PC-3 (cell line): ENCODE data around the gene FBLN5. TPM values are rescaled to one million over a fixed set of nuclear protein-coding genes. Genes with fewer than 3 reads are reported as not detected.
A peak's percentile ranks its signal among the peaks of the same experiment; 100 is the strongest.
"Not testable (repeated sequence)": the region's sequence is repeated elsewhere in the genome, so short reads cannot be mapped to it uniquely, and the experiment has no call there.

Experiments used
- ATAC-seq: fragments of 200-7000 bp; cut with Tn5 transposase; 2 replicates; pipeline ENCODE4 v1.9.1; 2020; ENCODE audit warnings: mild to moderate bottlenecking, moderate library complexity
- BruUV-seq: library from RNA; stranded (reverse); fragments of 400-500 nt; replicated peaks from 2 replicates; lab custom pipeline; 2021; lab: Mats Ljungman, UMichigan
- CTCF ChIA-PET: fragments of 300-600 bp; sonication (Branson Sonifier 250); formaldehyde crosslinking; loops from one replicate; lab custom pipeline; 2022; ENCODE audit warnings: antibody characterized with exemption; lab: Charles Lee
- POLR2A ChIA-PET: fragments of 300-600 bp; sonication (Branson Sonifier 250); formaldehyde crosslinking; loops from one replicate; lab custom pipeline; 2022; ENCODE audit warnings: antibody characterized with exemption; ENCODE audit not compliant: unreplicated experiment; lab: Charles Lee
- DNase-seq: peaks from one replicate; pipeline ENCODE4 v3.0.0-alpha.2; 2015
- H2AFZ ChIP-seq: fragments of 300-600 bp; sonication (generic); 2 replicates; pipeline ENCODE4 v1.6.0; 2016; ENCODE audit warnings: antibody characterized with exemption, low read length
- H3F3A ChIP-seq: fragments of 300-600 bp; sonication (generic); one replicate; pipeline ENCODE4 v1.6.0; 2017; ENCODE audit warnings: antibody characterized with exemption, low read length, control low read depth, mild to moderate bottlenecking; ENCODE audit not compliant: unreplicated experiment
- H3K27ac ChIP-seq: fragments of 300-600 bp; sonication (generic); 2 replicates; pipeline ENCODE4 v1.5.1; 2016; ENCODE audit warnings: mild to moderate bottlenecking, low read length
- H3K27me3 ChIP-seq: fragments of 300-600 bp; sonication (generic); 2 replicates; pipeline ENCODE4 v1.6.1; 2016; ENCODE audit warnings: low read length, mixed read lengths
- H3K36me3 ChIP-seq: fragments of 300-600 bp; sonication (generic); 2 replicates; pipeline ENCODE4 v1.6.1; 2016; ENCODE audit warnings: low read depth, mixed run types, low read length, mixed read lengths
- H3K4me1 ChIP-seq: fragments of 300-600 bp; sonication (generic); 2 replicates; pipeline ENCODE4 v1.5.1; 2016; ENCODE audit warnings: low read length; ENCODE audit not compliant: insufficient read depth
- H3K4me2 ChIP-seq: fragments of 300-600 bp; sonication (generic); 2 replicates; pipeline ENCODE4 v1.6.0; 2016; ENCODE audit warnings: low read length
- H3K4me3 ChIP-seq: fragments of 300-600 bp; sonication (generic); 2 replicates; pipeline ENCODE4 v1.5.1; 2016; ENCODE audit warnings: mild to moderate bottlenecking, low read length, mixed read lengths
- H3K79me2 ChIP-seq: fragments of 300-600 bp; sonication (generic); 2 replicates; pipeline ENCODE4 v1.6.1; 2017; ENCODE audit warnings: low read length, mixed read lengths
- H3K9ac ChIP-seq: fragments of 300-600 bp; sonication (generic); 2 replicates; pipeline ENCODE4 v1.6.0; 2016; ENCODE audit warnings: mild to moderate bottlenecking, low read length
- H3K9me2 ChIP-seq: fragments of 300-600 bp; sonication (generic); replicated peaks from 2 replicates; pipeline ENCODE4 v1.6.1; 2016; ENCODE audit warnings: mixed run types, low read length, mixed read lengths
- H3K9me3 ChIP-seq: fragments of 300-600 bp; sonication (generic); 2 replicates; pipeline ENCODE4 v1.6.1; 2016; ENCODE audit warnings: low read length, mixed read lengths
- H4K20me1 ChIP-seq: fragments of 300-600 bp; sonication (generic); 2 replicates; pipeline ENCODE4 v1.6.1; 2016; ENCODE audit warnings: low read length, mixed read lengths
- EZH2 ChIP-seq: fragments of 300-600 bp; sonication (generic); IDR thresholded peaks from one replicate; pipeline ENCODE4 v1.6.1; 2017; ENCODE audit warnings: antibody characterized with exemption, mild to moderate bottlenecking, low read length; ENCODE audit not compliant: unreplicated experiment
- EZH2phosphoT487 ChIP-seq: fragments of 300-600 bp; sonication (generic); IDR thresholded peaks from 2 replicates; pipeline ENCODE4 v1.6.1; 2018; ENCODE audit warnings: mild to moderate bottlenecking, antibody characterized with exemption, low read length, borderline replicate concordance
- intact Hi-C: fragments of 100-400 bp; cut with micrococcal nuclease; formaldehyde crosslinking; loops from 2 replicates; pipeline ENCODE4 v1.9.0; 2023
- total RNA-seq: library from RNA; depleted of rRNA; stranded (reverse); fragments of >200 nt; gene quantifications from 2 replicates; pipeline ENCODE4 v1.2.3, GENCODE V29; 2014
- TF ChIP-seq, protein P1 (sequence below): fragments of 300-600 bp; sonication (generic); conservative IDR thresholded peaks from 2 replicates; pipeline ENCODE4 v1.5.1; 2017; ENCODE audit warnings: antibody characterized with exemption, low read depth, mild to moderate bottlenecking, low read length

The FBLN5 gene
- total RNA-seq, 1 experiment from 2014 or later, result 0.58 TPM

DNA sequence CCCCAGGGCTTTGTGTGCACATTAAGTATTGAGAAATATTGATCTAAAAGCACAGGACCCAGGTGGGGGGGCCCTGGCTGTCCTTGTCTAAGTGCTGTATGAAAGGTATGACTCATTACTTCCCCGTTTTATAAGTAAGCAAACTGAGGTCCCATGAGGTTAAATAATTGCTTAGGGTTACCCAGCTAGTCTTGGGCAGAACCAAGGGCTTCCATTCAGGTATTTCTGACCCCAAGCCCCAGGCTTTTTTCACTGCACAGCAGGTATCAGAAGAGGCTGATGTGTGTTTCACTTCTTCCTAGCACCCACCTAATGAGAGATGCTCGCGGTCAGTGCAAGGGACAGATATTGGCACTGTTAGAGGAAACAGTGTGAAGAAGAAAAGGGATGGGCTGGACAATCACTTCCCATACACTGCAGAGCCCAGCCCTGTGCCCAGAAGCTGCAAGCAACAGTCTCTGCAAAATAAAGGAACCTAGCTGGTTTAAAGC, 75.4 kb downstream of the FBLN5 start:
- Histone ChIP-seq H3K36me3 (no peaks in the 10 kb centered on the region), H4K20me1 (no peaks in the 10 kb centered on the region), H3K9me2 (no peaks in the 10 kb centered on the region), H3K9ac (no peak overlapping the region), H3K4me3 (no peak overlapping the region), H3K9me3 (no peaks in the 10 kb centered on the region), H3F3A (no peaks in the 10 kb centered on the region), H3K27me3 (0 out of 2 replicates have a peak, but pooled peaks cover 7% of the 10 kb centered on the region), H3K27ac (peak overlapping the region; percentile 59), H3K4me2 (peak overlapping the region; percentile 31; the same call in 1 of the 2 replicates), H2AFZ (no peak overlapping the region), H3K4me1 (peaks cover 34% of the 10 kb centered on the region), H3K79me2 (no peaks in the 10 kb centered on the region)
- intact Hi-C loops, result no loop called here
- ATAC-seq (no peak), DNase-seq (peak; percentile 20)
- BruUV-seq, result no TSS peak
- TF ChIP-seq, protein P1, sequence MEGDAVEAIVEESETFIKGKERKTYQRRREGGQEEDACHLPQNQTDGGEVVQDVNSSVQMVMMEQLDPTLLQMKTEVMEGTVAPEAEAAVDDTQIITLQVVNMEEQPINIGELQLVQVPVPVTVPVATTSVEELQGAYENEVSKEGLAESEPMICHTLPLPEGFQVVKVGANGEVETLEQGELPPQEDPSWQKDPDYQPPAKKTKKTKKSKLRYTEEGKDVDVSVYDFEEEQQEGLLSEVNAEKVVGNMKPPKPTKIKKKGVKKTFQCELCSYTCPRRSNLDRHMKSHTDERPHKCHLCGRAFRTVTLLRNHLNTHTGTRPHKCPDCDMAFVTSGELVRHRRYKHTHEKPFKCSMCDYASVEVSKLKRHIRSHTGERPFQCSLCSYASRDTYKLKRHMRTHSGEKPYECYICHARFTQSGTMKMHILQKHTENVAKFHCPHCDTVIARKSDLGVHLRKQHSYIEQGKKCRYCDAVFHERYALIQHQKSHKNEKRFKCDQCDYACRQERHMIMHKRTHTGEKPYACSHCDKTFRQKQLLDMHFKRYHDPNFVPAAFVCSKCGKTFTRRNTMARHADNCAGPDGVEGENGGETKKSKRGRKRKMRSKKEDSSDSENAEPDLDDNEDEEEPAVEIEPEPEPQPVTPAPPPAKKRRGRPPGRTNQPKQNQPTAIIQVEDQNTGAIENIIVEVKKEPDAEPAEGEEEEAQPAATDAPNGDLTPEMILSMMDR, result no peak
- no peak for TF ChIP-seq EZH2
- no peak for TF ChIP-seq EZH2phosphoT487
- CTCF ChIA-PET, result no interaction called here
- POLR2A ChIA-PET, result no interaction called here

DNA sequence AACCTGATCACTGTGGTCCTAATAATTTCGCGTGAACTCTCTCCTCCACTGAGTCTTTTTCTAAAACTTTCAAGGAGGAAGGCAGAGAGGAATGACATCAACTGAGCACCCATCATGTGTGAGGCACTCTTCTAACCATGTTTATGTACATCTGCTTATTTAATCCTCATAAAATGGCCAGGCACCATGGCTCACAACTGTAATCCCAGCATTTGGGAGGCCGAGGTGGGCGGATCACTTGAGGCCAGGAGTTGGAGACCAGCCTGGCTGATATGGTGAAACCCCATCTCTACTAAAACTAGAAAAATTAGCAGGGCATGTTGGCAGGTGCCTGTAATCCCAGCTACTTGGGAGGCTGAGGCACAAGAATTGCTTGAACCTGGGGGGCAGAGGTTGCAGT, 76.1 kb downstream of the FBLN5 start:
- POLR2A ChIA-PET, DNase-seq, BruUV-seq, H3K4me2 ChIP-seq, H3K79me2 ChIP-seq, H3K9ac ChIP-seq, H3K27ac ChIP-seq, H3K36me3 ChIP-seq, H3F3A ChIP-seq, H2AFZ ChIP-seq, CTCF ChIA-PET, intact Hi-C loops, H3K27me3 ChIP-seq, H3K9me2 ChIP-seq, H3K9me3 ChIP-seq, H3K4me3 ChIP-seq, ATAC-seq, H4K20me1 ChIP-seq: not testable (repeated sequence)
- peaks cover 34% of the 10 kb centered on the region for H3K4me1 ChIP-seq

DNA sequence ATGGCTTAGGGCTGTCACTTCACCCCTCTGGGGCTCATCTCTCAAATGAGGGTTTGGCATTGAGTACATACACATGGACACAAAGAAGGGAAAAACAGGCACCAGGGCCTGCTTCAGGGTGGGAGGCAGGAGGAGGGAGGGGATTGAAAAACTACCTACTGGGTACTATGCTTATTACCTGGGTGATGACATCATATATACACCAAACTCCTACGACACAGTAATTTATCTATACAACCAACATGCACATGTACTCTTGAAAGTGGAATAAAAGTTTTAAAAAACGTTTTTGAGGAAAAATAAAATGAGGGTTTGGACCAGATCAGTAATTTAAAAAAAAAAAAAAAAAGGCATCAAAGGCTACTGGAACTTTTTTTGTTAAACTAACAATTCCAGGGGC, 76.6 kb downstream of the FBLN5 start:
- H3K4me1 ChIP-seq, result peaks cover 34% of the 10 kb centered on the region
- no peaks in the 10 kb centered on the region for H4K20me1 ChIP-seq
- DNase-seq, result no peak
- no peaks in the 10 kb centered on the region for H3K79me2 ChIP-seq
- ChIA-PET POLR2A (no interaction called here), CTCF (no interaction called here)
- no peaks in the 10 kb centered on the region for H3F3A ChIP-seq
- no TSS peak for BruUV-seq
- no peak overlapping the region for H3K4me3 ChIP-seq
- no peaks in the 10 kb centered on the region for H3K27me3 ChIP-seq
- TF ChIP-seq, protein P1, result no peak
- TF ChIP-seq EZH2 (no peak), EZH2phosphoT487 (no peak)
- H3K9me2 ChIP-seq, result no peaks in the 10 kb centered on the region
- no peaks in the 10 kb centered on the region for H3K36me3 ChIP-seq
- H3K4me2 ChIP-seq, result no peak overlapping the region
- no peak for ATAC-seq
- H3K9ac ChIP-seq, result no peak overlapping the region
- H3K9me3 ChIP-seq, result no peaks in the 10 kb centered on the region
- H3K27ac ChIP-seq, result no peak overlapping the region
- H2AFZ ChIP-seq, result no peak overlapping the region
- intact Hi-C loops, result no loop called here
